PFSK-1 (cell line): ENCODE results near the gene TTLL7.

Source experiments
- POLR2AphosphoS5 ChIP-seq: IDR thresholded peaks from 2 replicates; pipeline ENCODE4 v1.6.1; 2012; ENCODE audit warnings: low read depth, mild to moderate bottlenecking, control low read depth, low read length, moderate library complexity
- TAF1 ChIP-seq: IDR thresholded peaks from 2 replicates; pipeline ENCODE4 v1.6.1; 2012; ENCODE audit warnings: low read length, control low read depth, borderline replicate concordance; ENCODE audit not compliant: insufficient read depth
- TF ChIP-seq, protein P1 (sequence below), 2 experiments: IDR thresholded peaks; 2 replicates each; pipeline versions ENCODE4 v1.6.1 to v1.8.0; 2011 to 2012; ENCODE audit warnings: low read depth in 2 of 2, low read length in 2 of 2, control low read depth in 1 of 2, inconsistent platforms in 1 of 2, mild to moderate bottlenecking in 1 of 2, moderate library complexity in 1 of 2; ENCODE audit not compliant: insufficient read depth in 1 of 2

GRCh38 chr1:83994111-83994510 lies 4.8 kb downstream of the TTLL7 start:
- TF ChIP-seq POLR2AphosphoS5, result no peak
- TF ChIP-seq, protein P1, sequence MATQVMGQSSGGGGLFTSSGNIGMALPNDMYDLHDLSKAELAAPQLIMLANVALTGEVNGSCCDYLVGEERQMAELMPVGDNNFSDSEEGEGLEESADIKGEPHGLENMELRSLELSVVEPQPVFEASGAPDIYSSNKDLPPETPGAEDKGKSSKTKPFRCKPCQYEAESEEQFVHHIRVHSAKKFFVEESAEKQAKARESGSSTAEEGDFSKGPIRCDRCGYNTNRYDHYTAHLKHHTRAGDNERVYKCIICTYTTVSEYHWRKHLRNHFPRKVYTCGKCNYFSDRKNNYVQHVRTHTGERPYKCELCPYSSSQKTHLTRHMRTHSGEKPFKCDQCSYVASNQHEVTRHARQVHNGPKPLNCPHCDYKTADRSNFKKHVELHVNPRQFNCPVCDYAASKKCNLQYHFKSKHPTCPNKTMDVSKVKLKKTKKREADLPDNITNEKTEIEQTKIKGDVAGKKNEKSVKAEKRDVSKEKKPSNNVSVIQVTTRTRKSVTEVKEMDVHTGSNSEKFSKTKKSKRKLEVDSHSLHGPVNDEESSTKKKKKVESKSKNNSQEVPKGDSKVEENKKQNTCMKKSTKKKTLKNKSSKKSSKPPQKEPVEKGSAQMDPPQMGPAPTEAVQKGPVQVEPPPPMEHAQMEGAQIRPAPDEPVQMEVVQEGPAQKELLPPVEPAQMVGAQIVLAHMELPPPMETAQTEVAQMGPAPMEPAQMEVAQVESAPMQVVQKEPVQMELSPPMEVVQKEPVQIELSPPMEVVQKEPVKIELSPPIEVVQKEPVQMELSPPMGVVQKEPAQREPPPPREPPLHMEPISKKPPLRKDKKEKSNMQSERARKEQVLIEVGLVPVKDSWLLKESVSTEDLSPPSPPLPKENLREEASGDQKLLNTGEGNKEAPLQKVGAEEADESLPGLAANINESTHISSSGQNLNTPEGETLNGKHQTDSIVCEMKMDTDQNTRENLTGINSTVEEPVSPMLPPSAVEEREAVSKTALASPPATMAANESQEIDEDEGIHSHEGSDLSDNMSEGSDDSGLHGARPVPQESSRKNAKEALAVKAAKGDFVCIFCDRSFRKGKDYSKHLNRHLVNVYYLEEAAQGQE (IDR thresholded peaks at IDR 0.05; ENCODE audit: insufficient read depth in 1 of 2, low read depth in 2 of 2, low read length in 2 of 2), result no peak
- no peak for TF ChIP-seq TAF1
